ENCODE measurements around the gene PPP1R14D.
A peak's percentile ranks its signal among the peaks of the same experiment; 100 is the strongest.

Gene PPP1R14D

DNA sequence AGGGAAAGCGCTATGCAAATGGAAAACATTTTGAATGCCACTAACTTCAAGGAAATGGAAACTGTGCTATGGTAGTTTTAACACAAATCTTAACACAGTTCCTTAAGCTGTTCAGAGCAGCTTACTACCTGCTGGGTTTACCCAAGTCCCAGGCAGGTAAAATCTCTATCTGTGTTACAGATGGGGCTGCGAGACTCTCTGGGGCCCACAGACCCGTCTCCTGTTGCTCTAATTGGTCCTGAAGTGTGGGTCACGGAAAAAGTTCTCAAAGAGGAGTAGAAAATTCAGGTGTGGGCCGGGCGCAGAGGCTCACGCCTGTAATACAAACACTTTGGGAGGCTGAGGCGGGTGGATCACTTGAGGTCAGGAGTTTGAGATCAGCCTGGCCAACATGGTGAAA, 38.5 kb downstream of the PPP1R14D start:
- H3K4me3 ChIP-seq (ENCODE audit: low read depth, low read length), result no peak overlapping the region
- in situ Hi-C loops (cut with HindIII; ENCODE audit: low sequenced_read_pairs), result no loop called here
- no peak for TF ChIP-seq CTCF (IDR thresholded peaks at IDR 0.05; ENCODE audit: low read depth, low read length, missing control alignments)
- no peak for DNase-seq (ENCODE audit: low read depth)

GRCh38 chr15:40789119-40789518, 39.4 kb downstream of the PPP1R14D start:
- no peak for TF ChIP-seq CTCF (IDR thresholded peaks at IDR 0.05; ENCODE audit: low read depth, low read length, missing control alignments)
- in situ Hi-C loops (cut with HindIII; ENCODE audit: low sequenced_read_pairs), result no loop called here
- no peak overlapping the region for H3K4me3 ChIP-seq (ENCODE audit: low read depth, low read length)
- DNase-seq (ENCODE audit: low read depth), result no peak

DNA sequence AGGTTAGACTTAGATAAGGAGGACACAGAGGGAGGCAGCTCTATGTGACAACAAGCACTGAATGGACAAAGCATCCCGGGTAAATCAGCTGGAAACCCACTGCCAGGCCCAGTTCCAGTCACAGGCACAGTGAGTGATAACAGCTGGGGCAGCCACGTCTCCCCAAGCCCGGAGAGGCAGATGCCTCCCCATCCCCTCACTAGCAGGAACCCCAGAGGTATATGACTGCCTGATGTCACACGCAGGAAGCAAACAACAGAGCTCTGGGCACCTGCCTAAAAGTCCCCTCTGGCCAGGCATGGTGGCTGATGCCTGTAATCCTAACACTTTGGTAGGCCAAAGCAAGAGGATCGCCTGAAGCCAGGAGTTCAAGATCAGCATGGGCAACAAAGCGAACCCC, 40.5 kb downstream of the PPP1R14D start:
- no peak for TF ChIP-seq CTCF (IDR thresholded peaks at IDR 0.05; ENCODE audit: low read depth, low read length, missing control alignments)
- no peak overlapping the region for H3K4me3 ChIP-seq (ENCODE audit: low read depth, low read length)
- no peak for DNase-seq (ENCODE audit: low read depth)
- in situ Hi-C loops (cut with HindIII; ENCODE audit: low sequenced_read_pairs), result no loop called here

GRCh38 chr15:40787344-40787841, 41.1 kb downstream of the PPP1R14D start:
- H3K4me3 ChIP-seq (ENCODE audit: low read depth, low read length), result no peak overlapping the region
- peak; percentile 91 for DNase-seq (ENCODE audit: low read depth)
- in situ Hi-C loops (cut with HindIII; ENCODE audit: low sequenced_read_pairs), result no loop called here
- TF ChIP-seq CTCF (IDR thresholded peaks at IDR 0.05; ENCODE audit: low read depth, low read length, missing control alignments), result no peak

- H3K4me3 ChIP-seq (ENCODE audit: low read depth, low read length), result no peak overlapping the region
- no peak for DNase-seq (ENCODE audit: low read depth)
- in situ Hi-C loops (cut with HindIII; ENCODE audit: low sequenced_read_pairs), result no loop called here
- no peak for TF ChIP-seq CTCF (IDR thresholded peaks at IDR 0.05; ENCODE audit: low read depth, low read length, missing control alignments)
These were observed 42.7 kb downstream of the PPP1R14D start for GRCh38 chr15:40785814-40786213.

DNA sequence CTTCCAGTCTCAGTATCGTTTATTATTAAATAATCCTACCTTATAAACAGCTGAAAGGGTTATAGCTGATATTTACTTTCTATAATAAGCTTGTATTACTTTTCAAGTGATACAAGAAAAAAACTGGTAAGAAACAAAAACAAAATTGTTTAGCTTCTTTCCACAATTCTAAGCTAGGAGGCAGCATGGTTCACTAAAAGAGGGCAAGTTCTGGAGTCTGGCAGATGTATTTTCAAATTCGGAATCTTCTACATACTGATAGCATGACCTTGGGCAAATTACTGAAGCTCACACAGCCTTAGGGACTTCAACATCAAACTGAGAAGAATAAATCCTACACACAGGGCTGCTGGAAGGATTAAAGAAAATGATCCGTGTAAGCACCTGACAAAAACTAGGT, 43.3 kb downstream of the PPP1R14D start:
- TF ChIP-seq CTCF (IDR thresholded peaks at IDR 0.05; ENCODE audit: low read depth, low read length, missing control alignments), result no peak
- no peak overlapping the region for H3K4me3 ChIP-seq (ENCODE audit: low read depth, low read length)
- in situ Hi-C loops (cut with HindIII; ENCODE audit: low sequenced_read_pairs), result no loop called here
- DNase-seq (ENCODE audit: low read depth), result no peak

Data from astrocyte of the cerebellum (primary cell).